ENCODE results near the gene HS1BP3. TPM values are rescaled to one million over a fixed set of nuclear protein-coding genes. Genes with fewer than 3 reads are reported as not detected.

HS1BP3 gene
- total and polyA plus RNA-seq, 2 of the 13 experiments (the other 11 are each of a cell fraction or from before 2014, with no cell fraction given) = 15.2 to 22.0 TPM

DNA sequence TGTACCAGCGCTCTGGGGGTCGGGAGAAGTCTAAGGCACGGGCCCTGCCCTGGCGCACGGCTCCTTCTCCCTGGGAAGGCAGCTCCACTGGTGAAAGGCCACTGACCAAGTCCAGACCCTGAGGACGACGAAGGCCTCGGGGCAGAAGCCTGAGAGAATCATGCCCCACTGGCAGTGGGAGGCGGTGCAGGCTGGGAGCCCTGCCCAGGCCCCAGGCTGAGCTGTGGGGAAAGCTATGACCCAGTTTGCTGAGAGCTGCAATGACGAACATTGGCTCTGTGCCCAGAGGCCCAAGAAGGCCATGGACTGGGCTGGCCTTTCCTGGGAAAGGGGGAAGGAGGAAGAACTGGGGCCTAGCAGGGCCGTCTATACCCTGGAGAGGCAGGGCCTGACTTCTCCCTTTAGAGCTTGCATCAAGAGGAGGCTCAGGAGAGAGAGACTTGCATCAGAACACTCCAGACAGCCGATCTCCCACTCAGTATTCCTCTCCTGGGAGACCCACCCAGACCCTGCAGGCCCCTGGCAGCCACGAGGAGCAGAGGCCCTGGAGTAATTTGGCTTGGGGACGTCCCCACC, 32.9 kb downstream of the HS1BP3 start (continued):
- TF ChIP-seq, protein P1, sequence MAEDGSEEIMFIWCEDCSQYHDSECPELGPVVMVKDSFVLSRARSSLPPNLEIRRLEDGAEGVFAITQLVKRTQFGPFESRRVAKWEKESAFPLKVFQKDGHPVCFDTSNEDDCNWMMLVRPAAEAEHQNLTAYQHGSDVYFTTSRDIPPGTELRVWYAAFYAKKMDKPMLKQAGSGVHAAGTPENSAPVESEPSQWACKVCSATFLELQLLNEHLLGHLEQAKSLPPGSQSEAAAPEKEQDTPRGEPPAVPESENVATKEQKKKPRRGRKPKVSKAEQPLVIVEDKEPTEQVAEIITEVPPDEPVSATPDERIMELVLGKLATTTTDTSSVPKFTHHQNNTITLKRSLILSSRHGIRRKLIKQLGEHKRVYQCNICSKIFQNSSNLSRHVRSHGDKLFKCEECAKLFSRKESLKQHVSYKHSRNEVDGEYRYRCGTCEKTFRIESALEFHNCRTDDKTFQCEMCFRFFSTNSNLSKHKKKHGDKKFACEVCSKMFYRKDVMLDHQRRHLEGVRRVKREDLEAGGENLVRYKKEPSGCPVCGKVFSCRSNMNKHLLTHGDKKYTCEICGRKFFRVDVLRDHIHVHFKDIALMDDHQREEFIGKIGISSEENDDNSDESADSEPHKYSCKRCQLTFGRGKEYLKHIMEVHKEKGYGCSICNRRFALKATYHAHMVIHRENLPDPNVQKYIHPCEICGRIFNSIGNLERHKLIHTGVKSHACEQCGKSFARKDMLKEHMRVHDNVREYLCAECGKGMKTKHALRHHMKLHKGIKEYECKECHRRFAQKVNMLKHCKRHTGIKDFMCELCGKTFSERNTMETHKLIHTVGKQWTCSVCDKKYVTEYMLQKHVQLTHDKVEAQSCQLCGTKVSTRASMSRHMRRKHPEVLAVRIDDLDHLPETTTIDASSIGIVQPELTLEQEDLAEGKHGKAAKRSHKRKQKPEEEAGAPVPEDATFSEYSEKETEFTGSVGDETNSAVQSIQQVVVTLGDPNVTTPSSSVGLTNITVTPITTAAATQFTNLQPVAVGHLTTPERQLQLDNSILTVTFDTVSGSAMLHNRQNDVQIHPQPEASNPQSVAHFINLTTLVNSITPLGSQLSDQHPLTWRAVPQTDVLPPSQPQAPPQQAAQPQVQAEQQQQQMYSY (CRISPR knock-in tag; IDR thresholded peaks at IDR 0.05) = no peak
- TF ChIP-seq ZNF749 (CRISPR knock-in tag; IDR thresholded peaks at IDR 0.05; ENCODE audit: borderline replicate concordance) (no peak), MIER3 (CRISPR knock-in tag; IDR thresholded peaks at IDR 0.05; ENCODE audit: borderline replicate concordance) (peak; percentile 49; the same call in 1 of the 2 replicates), ZNF740 (CRISPR knock-in tag; IDR thresholded peaks at IDR 0.05) (no peak), ZNF354B (CRISPR knock-in tag; IDR thresholded peaks at IDR 0.05) (no peak), MIER2 (CRISPR knock-in tag; IDR thresholded peaks at IDR 0.05) (no peak), HCFC1 (IDR thresholded peaks at IDR 0.05; ENCODE audit: low read depth, low read length) (0 out of 2 replicates have a peak, but pooled peaks have one; percentile 7), ZNF777 (CRISPR knock-in tag; IDR thresholded peaks at IDR 0.05) (no peak), ZNF589 (CRISPR knock-in tag; conservative IDR thresholded peaks at IDR 0.05) (no peak), MAFG (CRISPR knock-in tag; IDR thresholded peaks at IDR 0.05) (no peak), HNRNPLL (IDR thresholded peaks at IDR 0.05; ENCODE audit: low read depth, low read length, poor library complexity, severe bottlenecking) (peak; percentile 14), ZMAT5 (CRISPR knock-in tag; IDR thresholded peaks at IDR 0.05; ENCODE audit: borderline replicate concordance, low read depth) (no peak), SETDB1 (CRISPR knock-in tag; IDR thresholded peaks at IDR 0.05; ENCODE audit: borderline replicate concordance) (no peak), ZNF567 (CRISPR knock-in tag; IDR thresholded peaks at IDR 0.05; ENCODE audit: borderline replicate concordance) (no peak)
- TF ChIP-seq, protein P2, sequence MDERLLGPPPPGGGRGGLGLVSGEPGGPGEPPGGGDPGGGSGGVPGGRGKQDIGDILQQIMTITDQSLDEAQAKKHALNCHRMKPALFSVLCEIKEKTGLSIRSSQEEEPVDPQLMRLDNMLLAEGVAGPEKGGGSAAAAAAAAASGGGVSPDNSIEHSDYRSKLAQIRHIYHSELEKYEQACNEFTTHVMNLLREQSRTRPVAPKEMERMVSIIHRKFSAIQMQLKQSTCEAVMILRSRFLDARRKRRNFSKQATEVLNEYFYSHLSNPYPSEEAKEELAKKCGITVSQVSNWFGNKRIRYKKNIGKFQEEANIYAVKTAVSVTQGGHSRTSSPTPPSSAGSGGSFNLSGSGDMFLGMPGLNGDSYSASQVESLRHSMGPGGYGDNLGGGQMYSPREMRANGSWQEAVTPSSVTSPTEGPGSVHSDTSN (CRISPR knock-in tag; IDR thresholded peaks at IDR 0.05) = no peak
- TF ChIP-seq, protein P3, sequence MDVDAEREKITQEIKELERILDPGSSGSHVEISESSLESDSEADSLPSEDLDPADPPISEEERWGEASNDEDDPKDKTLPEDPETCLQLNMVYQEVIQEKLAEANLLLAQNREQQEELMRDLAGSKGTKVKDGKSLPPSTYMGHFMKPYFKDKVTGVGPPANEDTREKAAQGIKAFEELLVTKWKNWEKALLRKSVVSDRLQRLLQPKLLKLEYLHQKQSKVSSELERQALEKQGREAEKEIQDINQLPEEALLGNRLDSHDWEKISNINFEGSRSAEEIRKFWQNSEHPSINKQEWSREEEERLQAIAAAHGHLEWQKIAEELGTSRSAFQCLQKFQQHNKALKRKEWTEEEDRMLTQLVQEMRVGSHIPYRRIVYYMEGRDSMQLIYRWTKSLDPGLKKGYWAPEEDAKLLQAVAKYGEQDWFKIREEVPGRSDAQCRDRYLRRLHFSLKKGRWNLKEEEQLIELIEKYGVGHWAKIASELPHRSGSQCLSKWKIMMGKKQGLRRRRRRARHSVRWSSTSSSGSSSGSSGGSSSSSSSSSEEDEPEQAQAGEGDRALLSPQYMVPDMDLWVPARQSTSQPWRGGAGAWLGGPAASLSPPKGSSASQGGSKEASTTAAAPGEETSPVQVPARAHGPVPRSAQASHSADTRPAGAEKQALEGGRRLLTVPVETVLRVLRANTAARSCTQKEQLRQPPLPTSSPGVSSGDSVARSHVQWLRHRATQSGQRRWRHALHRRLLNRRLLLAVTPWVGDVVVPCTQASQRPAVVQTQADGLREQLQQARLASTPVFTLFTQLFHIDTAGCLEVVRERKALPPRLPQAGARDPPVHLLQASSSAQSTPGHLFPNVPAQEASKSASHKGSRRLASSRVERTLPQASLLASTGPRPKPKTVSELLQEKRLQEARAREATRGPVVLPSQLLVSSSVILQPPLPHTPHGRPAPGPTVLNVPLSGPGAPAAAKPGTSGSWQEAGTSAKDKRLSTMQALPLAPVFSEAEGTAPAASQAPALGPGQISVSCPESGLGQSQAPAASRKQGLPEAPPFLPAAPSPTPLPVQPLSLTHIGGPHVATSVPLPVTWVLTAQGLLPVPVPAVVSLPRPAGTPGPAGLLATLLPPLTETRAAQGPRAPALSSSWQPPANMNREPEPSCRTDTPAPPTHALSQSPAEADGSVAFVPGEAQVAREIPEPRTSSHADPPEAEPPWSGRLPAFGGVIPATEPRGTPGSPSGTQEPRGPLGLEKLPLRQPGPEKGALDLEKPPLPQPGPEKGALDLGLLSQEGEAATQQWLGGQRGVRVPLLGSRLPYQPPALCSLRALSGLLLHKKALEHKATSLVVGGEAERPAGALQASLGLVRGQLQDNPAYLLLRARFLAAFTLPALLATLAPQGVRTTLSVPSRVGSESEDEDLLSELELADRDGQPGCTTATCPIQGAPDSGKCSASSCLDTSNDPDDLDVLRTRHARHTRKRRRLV (CRISPR knock-in tag; IDR thresholded peaks at IDR 0.05) = no peak
- TF ChIP-seq, protein P4, sequence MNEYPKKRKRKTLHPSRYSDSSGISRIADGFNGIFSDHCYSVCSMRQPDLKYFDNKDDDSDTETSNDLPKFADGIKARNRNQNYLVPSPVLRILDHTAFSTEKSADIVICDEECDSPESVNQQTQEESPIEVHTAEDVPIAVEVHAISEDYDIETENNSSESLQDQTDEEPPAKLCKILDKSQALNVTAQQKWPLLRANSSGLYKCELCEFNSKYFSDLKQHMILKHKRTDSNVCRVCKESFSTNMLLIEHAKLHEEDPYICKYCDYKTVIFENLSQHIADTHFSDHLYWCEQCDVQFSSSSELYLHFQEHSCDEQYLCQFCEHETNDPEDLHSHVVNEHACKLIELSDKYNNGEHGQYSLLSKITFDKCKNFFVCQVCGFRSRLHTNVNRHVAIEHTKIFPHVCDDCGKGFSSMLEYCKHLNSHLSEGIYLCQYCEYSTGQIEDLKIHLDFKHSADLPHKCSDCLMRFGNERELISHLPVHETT (CRISPR knock-in tag; conservative IDR thresholded peaks at IDR 0.05) = no peak

Measured in HepG2 (cell line).